Fibroblast of lung (primary cell): ENCODE data around the gene OR7C1. TPM values are rescaled to one million over a fixed set of nuclear protein-coding genes. Genes with fewer than 3 reads are reported as not detected.
"Not testable (repeated sequence)": the region's sequence is repeated elsewhere in the genome, so short reads cannot be mapped to it uniquely, and the experiment has no call there.

Experiments used
- DNase-seq, 2 donors: peaks; one replicate each; pipeline versions ENCODE4 v3.0.0 to v3.0.0-alpha.2; 2010; ENCODE audit warnings: low read depth in 2 of 2
- H2AFZ ChIP-seq: 2 replicates; pipeline ENCODE4 v1.5.1; 2012; ENCODE audit warnings: low read length, control low read depth, inconsistent platforms
- H3K27ac ChIP-seq: 2 replicates; pipeline ENCODE4 v1.5.1; 2011; ENCODE audit warnings: low read length, control low read depth; ENCODE audit not compliant: insufficient read depth
- H3K27me3 ChIP-seq: 2 replicates; pipeline ENCODE4 v1.5.1; 2011; ENCODE audit warnings: mild to moderate bottlenecking, low read length; ENCODE audit not compliant: control insufficient read depth, insufficient read depth
- H3K36me3 ChIP-seq: 2 replicates; pipeline ENCODE4 v1.5.1; 2011; ENCODE audit warnings: low read length; ENCODE audit not compliant: control insufficient read depth, insufficient read depth
- H3K4me1 ChIP-seq: 2 replicates; pipeline ENCODE4 v1.5.1; 2011; ENCODE audit warnings: low read length; ENCODE audit not compliant: control insufficient read depth, insufficient read depth; ENCODE audit errors: extremely low read depth
- H3K4me2 ChIP-seq: 2 replicates; pipeline ENCODE4 v1.5.1; 2011; ENCODE audit warnings: low read length, control low read depth; ENCODE audit not compliant: insufficient read depth; ENCODE audit errors: extremely low read depth
- H3K4me3 ChIP-seq, 4 experiments: fragments of 200-600 bp in 1 of 4; sonication (generic) in 1 of 4; replicated peaks in 1 of 4; 2 replicates each; pipeline ENCODE4 v1.5.1; 2011 to 2016; ENCODE audit warnings: low read length in 4 of 4, low read depth in 3 of 4, mild to moderate bottlenecking in 3 of 4, control low read depth in 2 of 4, inconsistent platforms in 1 of 4, mixed read lengths in 1 of 4; ENCODE audit not compliant: insufficient read depth in 1 of 4; ENCODE audit errors: control extremely low read depth in 1 of 4
- H3K79me2 ChIP-seq: 2 replicates; pipeline ENCODE4 v1.5.1; 2012; ENCODE audit warnings: mild to moderate bottlenecking, low read length, inconsistent platforms; ENCODE audit not compliant: control insufficient read depth, insufficient read depth
- H3K9ac ChIP-seq: 2 replicates; pipeline ENCODE4 v1.5.1; 2011; ENCODE audit warnings: mild to moderate bottlenecking, low read length, control low read depth; ENCODE audit not compliant: insufficient read depth
- H3K9me3 ChIP-seq: 2 replicates; pipeline ENCODE4 v1.5.1; 2012; ENCODE audit warnings: low read depth, low read length; ENCODE audit not compliant: control insufficient read depth, insufficient read depth
- H4K20me1 ChIP-seq: 2 replicates; pipeline ENCODE4 v1.5.1; 2011; ENCODE audit warnings: low read length; ENCODE audit not compliant: control insufficient read depth, insufficient read depth; ENCODE audit errors: extremely low read depth
- EZH2 ChIP-seq: IDR thresholded peaks from 2 replicates; pipeline ENCODE4 v1.5.1; 2012; ENCODE audit warnings: low read length, control low read depth, mild to moderate bottlenecking; ENCODE audit errors: missing control alignments
- polyA plus RNA-seq, 2 donors: library from polyadenylated mRNA; depleted of rRNA in 1 of 2; stranded (reverse) in 1 of 2; unstranded in 1 of 2; fragments of >200 nt; gene quantifications; 2 replicates each; pipeline ENCODE4 v1.2.1, GENCODE V29; 2011 to 2012; ENCODE audit warnings: missing spikeins in 1 of 2
- total RNA-seq: library from RNA; depleted of rRNA; stranded (reverse); fragments of >200 nt; gene quantifications from 2 replicates; pipeline ENCODE4 v1.2.1, GENCODE V29; 2014
- TF ChIP-seq, protein P1 (sequence below), 2 donors: IDR thresholded peaks in 1 of 2; conservative IDR thresholded peaks in 1 of 2; 1 replicate in 1 of 2; 2 replicates in 1 of 2; pipeline ENCODE4 v1.5.1; 2011 to 2012; ENCODE audit warnings: low read length in 2 of 2, control low read depth in 1 of 2, inconsistent platforms in 1 of 2, low read depth in 1 of 2, mild to moderate bottlenecking in 1 of 2

The OR7C1 gene
- total and polyA plus RNA-seq, 2 donors (not counting 1 experiment from before 2014, with no cell fraction given) = not detected

- Histone ChIP-seq H3K4me3 (no peak overlapping the region), H3K27me3 (no peaks in the 10 kb centered on the region), H4K20me1 (no peaks in the 10 kb centered on the region)
Measured at GRCh38 chr19:14795078-14795721, 39.8 kb downstream of the OR7C1 start.

DNA sequence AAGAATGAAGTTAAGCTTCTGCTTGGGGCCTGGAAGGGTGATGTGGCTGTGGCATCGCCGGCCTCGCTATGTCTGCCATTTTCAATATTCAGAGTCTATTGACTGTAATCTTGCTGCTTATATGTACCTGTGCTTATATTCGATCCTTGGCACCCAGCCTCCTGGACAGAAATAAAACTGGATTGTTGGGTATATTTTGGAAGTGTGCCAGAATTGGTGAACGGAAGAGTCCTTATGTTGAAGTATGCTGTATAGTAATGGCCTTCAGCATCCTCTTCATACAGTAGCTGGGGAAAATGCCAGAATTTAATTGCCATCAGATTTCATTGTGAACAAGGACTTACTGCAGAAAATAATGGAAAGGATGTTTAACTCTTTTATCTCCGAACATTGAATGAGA lies 42.7 kb downstream of the OR7C1 start:
- DNase-seq, H3K79me2 ChIP-seq, H3K36me3 ChIP-seq, H4K20me1 ChIP-seq, H3K27ac ChIP-seq, H3K9ac ChIP-seq, H3K4me1 ChIP-seq, H3K27me3 ChIP-seq, H2AFZ ChIP-seq, H3K4me2 ChIP-seq, H3K4me3 ChIP-seq, H3K9me3 ChIP-seq: not testable (repeated sequence)

More at GRCh38 chr19:14795078-14795721, 39.8 kb downstream of the OR7C1 start:
- Histone ChIP-seq H3K27ac (no peak overlapping the region), H3K79me2 (no peaks in the 10 kb centered on the region), H3K9ac (no peak overlapping the region), H3K36me3 (no peaks in the 10 kb centered on the region), H3K9me3 (no peaks in the 10 kb centered on the region), H3K4me1 (no peaks in the 10 kb centered on the region), H2AFZ (no peak overlapping the region), H3K4me2 (no peak overlapping the region)
- TF ChIP-seq, protein P1, sequence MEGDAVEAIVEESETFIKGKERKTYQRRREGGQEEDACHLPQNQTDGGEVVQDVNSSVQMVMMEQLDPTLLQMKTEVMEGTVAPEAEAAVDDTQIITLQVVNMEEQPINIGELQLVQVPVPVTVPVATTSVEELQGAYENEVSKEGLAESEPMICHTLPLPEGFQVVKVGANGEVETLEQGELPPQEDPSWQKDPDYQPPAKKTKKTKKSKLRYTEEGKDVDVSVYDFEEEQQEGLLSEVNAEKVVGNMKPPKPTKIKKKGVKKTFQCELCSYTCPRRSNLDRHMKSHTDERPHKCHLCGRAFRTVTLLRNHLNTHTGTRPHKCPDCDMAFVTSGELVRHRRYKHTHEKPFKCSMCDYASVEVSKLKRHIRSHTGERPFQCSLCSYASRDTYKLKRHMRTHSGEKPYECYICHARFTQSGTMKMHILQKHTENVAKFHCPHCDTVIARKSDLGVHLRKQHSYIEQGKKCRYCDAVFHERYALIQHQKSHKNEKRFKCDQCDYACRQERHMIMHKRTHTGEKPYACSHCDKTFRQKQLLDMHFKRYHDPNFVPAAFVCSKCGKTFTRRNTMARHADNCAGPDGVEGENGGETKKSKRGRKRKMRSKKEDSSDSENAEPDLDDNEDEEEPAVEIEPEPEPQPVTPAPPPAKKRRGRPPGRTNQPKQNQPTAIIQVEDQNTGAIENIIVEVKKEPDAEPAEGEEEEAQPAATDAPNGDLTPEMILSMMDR (conservative IDR thresholded peaks at IDR 0.05 in 1 of 2, IDR thresholded peaks at IDR 0.05 in 1 of 2; ENCODE audit: low read depth in 1 of 2, low read length in 2 of 2) = no peak
- no peak for TF ChIP-seq EZH2
- no peak for DNase-seq

DNA sequence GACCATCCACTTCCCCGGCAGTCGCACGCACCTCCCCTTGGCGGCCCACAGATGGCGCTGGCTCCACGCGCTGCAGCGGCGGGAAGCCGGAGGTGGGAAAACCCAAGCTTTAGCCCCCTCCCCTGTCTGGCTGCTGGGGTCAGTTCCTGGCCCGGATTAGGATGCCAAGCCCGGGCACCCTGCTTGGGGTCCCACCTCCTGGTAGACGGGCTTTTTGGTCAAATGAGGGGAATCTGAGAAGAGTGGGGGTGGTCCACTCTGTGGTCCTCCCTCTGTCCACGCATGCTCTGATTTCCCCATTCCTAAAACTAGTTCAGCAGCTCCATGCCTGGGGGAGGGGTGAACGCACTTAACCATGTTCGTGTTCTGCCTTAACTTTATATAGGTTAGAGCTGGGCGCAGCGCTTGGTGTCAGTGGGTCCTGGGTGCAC lies 48.5 kb downstream of the OR7C1 start:
- no peaks in the 10 kb centered on the region for H3K36me3 ChIP-seq
- no peaks in the 10 kb centered on the region for H3K4me1 ChIP-seq
- no peaks in the 10 kb centered on the region for H3K27me3 ChIP-seq
- no peaks in the 10 kb centered on the region for H4K20me1 ChIP-seq
- H3K9ac ChIP-seq = no peak overlapping the region
- no peak overlapping the region for H3K4me3 ChIP-seq
- peak in 1 of 2 donors; percentile 8 for DNase-seq
- TF ChIP-seq EZH2 = no peak
- TF ChIP-seq, protein P1 (conservative IDR thresholded peaks at IDR 0.05 in 1 of 2, IDR thresholded peaks at IDR 0.05 in 1 of 2; ENCODE audit: low read depth in 1 of 2, low read length in 2 of 2) = peak in 1 of 2 donors; percentile 68
- H2AFZ ChIP-seq = no peak overlapping the region
- H3K4me2 ChIP-seq = no peak overlapping the region
- H3K9me3 ChIP-seq = no peaks in the 10 kb centered on the region
- no peaks in the 10 kb centered on the region for H3K79me2 ChIP-seq
- no peak overlapping the region for H3K27ac ChIP-seq

GRCh38 chr19:14785102-14785793 lies 49.7 kb downstream of the OR7C1 start:
- not testable (repeated sequence) for H3K9ac ChIP-seq, H3K79me2 ChIP-seq, H3K36me3 ChIP-seq, H3K27me3 ChIP-seq, H3K4me3 ChIP-seq, H3K4me2 ChIP-seq, H2AFZ ChIP-seq, H4K20me1 ChIP-seq, H3K9me3 ChIP-seq, H3K27ac ChIP-seq, H3K4me1 ChIP-seq
- DNase-seq = peak; percentile 15 to 40

DNA sequence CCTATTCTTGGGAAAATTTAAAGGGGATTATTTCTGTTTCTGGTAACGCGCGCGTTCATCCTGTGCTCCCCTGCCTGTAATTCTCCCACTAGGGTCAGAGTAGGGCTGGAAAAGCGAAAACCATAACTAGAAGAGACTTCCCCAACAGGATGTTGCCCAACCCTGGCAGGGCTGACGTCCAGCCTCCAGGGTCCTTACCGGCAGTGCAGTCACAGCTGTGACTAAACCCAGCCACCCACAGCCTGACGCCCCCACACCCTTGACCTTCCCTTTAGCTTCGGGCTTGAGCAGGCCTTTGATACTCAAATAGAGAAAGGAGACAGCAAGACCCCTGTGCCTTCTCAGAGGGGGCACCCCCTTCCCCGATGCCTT lies 50.3 kb downstream of the OR7C1 start:
- H3K9ac ChIP-seq, H3K27me3 ChIP-seq, H4K20me1 ChIP-seq, H3K27ac ChIP-seq, H3K4me3 ChIP-seq, H3K9me3 ChIP-seq, H3K79me2 ChIP-seq, H3K4me1 ChIP-seq, H2AFZ ChIP-seq, H3K36me3 ChIP-seq, H3K4me2 ChIP-seq: not testable (repeated sequence)
- DNase-seq = peak; percentile 23 to 52
